ENCODE results near the gene RIPOR3.
"Not testable (repeated sequence)": the region's sequence is repeated elsewhere in the genome, so short reads cannot be mapped to it uniquely, and the experiment has no call there.

Gene RIPOR3

GRCh38 chr20:50704971-50705370 is 13.6 kb upstream of the RIPOR3 start:
- no peak for DNase-seq (ENCODE audit: low spot score)

DNA sequence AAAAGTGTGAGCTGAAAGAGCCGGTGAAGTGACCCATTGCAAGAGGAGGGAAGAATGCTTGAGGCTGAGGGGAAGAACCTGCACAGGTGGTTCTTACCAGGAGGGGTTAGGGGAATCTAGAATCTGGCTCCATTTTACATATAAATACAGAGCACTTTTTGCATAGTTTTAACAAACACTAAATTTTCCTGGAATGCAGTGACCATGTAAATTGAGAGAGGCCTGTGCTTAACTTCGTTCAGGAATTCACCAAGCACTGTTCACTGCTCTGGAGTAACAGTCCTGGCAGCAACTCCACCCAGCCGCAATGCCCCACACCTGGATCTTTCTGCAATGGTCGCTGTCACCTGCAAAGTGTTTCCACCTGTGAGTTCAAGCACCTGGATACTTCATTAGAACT is 13.2 kb upstream of the RIPOR3 start:
- DNase-seq (ENCODE audit: low spot score) = no peak

DNA sequence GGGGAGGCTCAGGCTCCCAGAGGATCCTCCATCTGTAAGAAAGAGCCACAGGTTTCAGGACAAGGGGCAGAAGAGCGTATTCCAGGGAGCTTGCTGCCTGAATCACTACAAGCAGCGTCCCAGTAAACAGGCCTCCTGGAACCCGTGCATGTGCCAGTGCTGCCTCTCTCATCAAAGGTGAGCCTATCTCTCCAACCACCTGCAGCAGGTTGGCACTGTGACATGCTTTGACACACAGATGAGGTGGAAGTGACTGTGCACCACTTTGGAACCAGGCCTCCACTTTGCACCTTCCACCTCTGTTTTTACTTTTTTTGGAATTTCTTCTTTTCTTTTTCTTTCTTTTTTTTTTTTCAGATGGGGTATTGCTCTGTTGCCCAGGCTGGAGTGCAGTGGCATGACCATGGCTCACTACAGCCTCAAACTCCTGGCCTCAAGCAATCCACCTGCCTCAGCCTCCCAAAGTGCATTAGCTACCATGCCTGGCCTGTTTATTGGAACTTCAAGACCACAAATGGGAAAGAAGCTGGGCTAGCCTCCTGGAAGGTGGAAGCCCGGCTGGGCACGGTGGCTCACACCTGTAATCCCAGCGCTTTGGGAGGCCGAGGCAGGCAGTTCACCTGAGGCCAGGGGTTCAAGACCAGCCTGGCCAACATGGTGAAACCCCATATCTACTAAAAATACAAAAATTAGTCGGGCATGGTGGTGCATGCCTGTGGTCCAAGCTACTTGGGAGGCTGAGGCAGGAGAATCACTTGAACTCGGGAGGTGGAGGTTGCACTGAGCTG is 12.5 kb upstream of the RIPOR3 start:
- DNase-seq (ENCODE audit: low spot score) = not testable (repeated sequence)

DNA sequence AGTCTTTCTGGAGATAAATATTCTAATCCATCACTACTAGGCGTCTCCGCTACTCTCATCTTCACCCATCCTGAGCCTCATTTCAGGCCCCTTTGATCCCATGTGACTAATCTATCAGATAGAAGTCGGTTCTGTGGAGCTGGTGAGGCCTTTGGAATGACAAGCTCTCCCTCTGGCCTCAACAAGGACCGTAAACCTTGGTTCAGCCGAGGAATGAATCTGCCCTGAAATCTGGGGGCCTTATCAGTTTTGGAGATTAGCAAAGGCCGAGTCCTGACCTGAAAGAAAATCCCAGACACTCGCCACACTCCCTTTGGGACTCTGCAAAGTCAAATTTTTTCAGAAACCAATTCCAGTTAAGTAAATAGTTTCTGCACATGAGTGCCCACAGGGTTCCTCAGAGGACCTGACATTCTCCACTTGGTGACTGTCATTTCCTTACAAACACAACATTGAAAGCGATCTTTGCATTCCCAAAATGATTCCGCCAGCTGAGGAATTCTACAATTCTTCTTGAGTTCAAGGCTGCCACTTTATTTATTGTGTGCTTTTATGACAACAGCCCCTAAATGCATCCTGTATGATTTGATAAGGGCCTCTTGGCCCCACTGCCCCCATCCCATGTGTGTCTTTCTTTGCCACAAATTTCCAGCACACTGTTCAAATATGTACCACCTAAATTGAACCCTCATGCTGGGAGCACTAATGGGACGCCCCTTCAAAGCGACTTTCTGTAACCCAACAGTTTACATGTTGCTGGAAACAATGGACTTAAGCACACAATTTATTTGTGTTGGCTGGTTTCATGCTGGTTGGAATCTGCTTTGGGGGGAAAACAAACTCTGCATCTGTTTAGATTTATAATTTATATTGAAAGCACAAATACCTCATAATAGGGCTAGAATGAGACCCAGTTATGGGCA is 10.0 kb upstream of the RIPOR3 start:
- no peak for DNase-seq (ENCODE audit: low spot score)

- DNase-seq (ENCODE audit: low spot score) = no peak
Observed at GRCh38 chr20:50699688-50700087, 8.3 kb upstream of the RIPOR3 start.

DNA sequence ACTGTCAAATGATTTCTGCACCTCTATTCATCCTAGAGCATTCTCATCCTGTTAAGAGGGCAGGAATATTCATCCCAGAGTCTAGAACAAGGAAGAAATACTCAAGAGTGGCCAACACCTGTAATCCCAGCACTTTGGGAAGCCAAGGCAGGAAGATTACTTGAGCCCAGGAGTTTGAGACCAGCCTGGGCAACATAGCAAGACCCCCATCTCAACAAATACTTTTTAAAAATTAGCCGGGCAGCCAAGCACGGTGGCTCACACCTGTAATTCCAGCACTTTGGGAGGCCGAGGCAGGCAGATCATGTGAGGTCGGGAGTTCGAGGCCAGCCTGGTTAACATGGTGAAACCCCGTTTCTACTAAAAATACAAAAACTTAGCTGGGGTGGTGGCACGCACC is 6.9 kb upstream of the RIPOR3 start:
- DNase-seq (ENCODE audit: low spot score) = not testable (repeated sequence)

- DNase-seq (ENCODE audit: low spot score) = no peak
Observed at GRCh38 chr20:50695135-50695872, 4.0 kb upstream of the RIPOR3 start.

DNA sequence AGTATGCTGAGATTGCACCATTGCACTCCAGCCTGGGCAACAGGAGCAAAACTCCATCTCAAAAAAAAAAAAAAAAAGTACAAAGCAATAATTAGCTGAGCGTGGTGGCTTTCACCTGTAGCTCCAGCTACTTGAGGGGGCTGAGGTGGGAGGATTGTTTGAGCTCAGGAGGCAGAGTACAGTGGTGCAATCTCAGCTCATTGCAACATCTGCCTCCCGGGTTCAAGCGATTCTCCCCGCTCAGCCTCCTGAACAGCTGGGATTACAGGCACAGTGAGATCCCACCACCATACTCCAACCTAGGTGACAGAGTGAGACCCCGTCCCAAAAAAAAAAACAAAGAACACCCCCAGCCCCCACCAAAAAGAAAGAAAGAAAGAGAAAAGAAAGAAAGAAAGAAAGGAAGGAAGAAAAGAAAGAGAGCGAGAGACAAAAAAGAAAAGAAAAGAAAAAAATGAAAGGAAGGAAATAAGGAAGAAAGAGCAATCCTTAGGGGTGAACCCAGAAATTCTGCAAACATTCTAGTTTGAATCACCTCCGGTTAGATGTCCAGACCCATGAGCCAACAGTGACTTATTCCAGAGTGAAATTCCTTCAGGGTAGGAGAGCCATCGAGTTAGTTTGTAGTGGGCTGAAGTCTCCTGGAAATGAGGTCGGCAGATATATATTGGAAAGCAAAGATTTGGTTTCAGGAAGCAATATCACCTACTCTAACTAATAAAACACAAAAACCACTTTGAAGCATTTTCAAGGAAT is 3.2 kb upstream of the RIPOR3 start:
- no peak for DNase-seq (ENCODE audit: low spot score)

DNA sequence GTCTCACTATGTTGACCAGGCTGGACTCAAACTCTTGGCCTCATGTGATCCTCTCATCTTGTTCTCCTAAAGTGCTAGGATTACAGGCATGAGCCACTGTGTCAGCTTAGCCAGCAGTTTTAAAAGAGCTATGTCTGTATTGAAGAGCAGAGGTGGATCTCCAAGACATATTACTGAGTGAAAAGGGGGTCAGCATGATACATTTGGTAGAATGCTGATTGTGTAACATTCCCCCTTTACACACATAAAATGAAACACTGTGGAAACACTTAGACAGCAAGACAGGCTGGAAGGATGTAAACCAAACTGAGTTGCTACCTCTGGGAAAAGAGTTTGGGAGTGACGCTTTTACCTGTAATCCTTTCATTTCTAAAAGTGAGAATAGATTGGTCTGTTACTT is 1.7 kb upstream of the RIPOR3 start:
- no peak for DNase-seq (ENCODE audit: low spot score)

DNA sequence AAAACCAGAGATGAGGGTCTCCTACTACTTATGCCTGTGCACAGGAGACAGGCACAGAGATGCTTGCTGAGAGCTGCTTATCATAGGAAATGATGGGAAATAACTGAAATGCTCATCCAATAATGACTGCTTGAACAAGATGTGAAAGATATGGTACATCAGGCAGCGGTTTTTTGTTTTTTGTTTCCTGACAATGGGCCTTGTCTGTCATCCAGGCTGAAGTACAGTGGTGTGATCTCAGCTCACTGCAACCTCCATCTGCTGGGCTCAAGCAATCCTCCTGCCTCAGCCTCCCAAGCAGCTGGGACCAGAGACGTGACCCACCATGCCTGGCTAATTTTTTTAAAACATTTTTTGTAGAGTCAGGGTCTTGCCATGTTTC is 1.2 kb upstream of the RIPOR3 start:
- DNase-seq (ENCODE audit: low spot score) = no peak

- no peak for DNase-seq (ENCODE audit: low spot score)
Observed at GRCh38 chr20:50691573-50692551, 520 bp upstream of the RIPOR3 start.

GRCh38 chr20:50689864-50690649 is 1.3 kb downstream of the RIPOR3 start:
- DNase-seq (ENCODE audit: low spot score) = peak; percentile 29

- DNase-seq (ENCODE audit: low spot score) = no peak
Observed at GRCh38 chr20:50688256-50688975, 2.9 kb downstream of the RIPOR3 start.

DNA sequence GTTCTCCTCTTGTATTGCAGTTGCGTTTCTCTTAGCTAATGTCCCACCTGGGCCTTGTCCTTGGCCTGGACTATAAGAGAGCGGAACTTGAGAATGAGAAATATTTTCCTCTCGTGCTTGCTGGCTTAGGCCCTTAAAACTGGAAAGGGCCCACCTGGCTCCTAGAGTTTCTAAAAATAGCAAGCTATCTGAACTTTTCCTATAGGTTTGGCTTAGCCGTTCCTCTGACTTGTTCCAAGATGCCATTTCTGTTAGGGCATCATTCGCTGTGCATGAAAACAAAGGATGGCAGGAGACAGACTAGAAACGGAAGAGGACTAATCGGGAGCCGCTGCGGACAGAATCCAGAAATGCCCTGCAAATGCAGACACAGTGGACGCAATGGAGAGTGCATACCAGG is 4.5 kb downstream of the RIPOR3 start:
- DNase-seq (ENCODE audit: low spot score) = no peak

DNA sequence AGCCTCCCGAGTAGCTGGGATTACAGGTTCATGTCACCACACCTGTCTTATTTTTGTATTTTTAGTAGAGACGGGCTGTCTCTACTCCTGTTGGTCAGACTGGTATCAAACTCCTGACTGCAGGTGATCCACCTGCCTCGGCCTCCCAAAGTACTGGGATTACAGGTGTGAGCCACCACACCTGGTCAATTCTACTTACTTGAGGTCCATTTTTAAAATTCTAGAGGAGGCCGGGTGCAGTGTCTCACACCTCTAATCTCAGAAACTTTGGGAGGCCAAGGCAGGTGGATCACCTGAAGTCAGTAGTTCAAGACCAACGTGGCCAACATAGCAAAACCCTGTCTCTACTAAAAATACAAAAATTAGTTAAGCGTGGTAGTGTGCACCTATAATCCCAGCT is 7.8 kb downstream of the RIPOR3 start:
- DNase-seq (ENCODE audit: low spot score) = no peak

GRCh38 chr20:50682947-50683530 is 8.3 kb downstream of the RIPOR3 start:
- no peak for DNase-seq (ENCODE audit: low spot score)

- no peak for DNase-seq (ENCODE audit: low spot score)
Observed at GRCh38 chr20:50682065-50682464, 9.3 kb downstream of the RIPOR3 start.

DNA sequence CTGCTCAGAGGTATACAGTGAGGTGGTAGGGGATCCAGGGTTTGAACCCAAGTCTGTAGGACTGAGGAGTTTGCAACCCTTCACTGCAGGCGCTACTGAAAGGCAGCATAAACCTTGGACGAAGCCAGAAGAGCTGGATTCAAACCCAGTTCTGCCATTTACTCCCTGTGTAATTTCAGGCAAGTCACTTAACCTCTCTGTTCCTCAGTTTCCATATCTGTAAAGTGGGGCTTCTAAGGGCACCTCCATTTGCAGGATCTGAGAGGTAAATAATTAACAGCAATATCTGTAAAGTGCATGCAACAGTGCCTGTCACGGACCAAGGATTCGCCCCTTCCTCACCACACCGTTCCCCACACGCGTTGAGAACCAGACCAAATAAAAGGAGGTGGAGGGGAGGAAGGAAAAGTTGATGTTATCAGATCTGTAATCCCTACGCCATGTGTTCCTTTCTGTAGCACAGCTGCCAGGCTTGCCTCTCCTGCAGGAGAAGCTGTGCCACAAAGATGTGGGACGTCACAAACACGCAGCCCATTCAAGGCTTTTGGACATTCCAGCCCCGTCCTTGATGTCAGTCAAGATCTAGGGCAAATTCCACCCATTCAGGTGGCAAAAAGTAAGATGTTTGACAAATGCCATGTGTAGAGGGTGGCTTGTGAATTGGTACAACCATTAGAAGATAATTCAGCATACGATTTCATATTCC is 9.8 kb downstream of the RIPOR3 start:
- DNase-seq (ENCODE audit: low spot score) = no peak

Measured in LoVo (cell line).